Stimulated activated CD8-positive, alpha-beta memory T cell treated with anti-CD3 and anti-CD28 coated beads, Interleukin-12 subunit alpha, Interleukin-12 subunit beta, amount 100 ng/mL, for 24 hours (primary cell): ENCODE data around the gene CDK15.
A peak's percentile ranks its signal among the peaks of the same experiment; 100 is the strongest.
"Not testable (repeated sequence)": the region's sequence is repeated elsewhere in the genome, so short reads cannot be mapped to it uniquely, and the experiment has no call there.

Experiments used
- DNase-seq: peaks from one replicate; pipeline ENCODE4 v3.0.0-alpha.2; 2020; ENCODE audit errors: extremely low read depth

The CDK15 gene

DNA sequence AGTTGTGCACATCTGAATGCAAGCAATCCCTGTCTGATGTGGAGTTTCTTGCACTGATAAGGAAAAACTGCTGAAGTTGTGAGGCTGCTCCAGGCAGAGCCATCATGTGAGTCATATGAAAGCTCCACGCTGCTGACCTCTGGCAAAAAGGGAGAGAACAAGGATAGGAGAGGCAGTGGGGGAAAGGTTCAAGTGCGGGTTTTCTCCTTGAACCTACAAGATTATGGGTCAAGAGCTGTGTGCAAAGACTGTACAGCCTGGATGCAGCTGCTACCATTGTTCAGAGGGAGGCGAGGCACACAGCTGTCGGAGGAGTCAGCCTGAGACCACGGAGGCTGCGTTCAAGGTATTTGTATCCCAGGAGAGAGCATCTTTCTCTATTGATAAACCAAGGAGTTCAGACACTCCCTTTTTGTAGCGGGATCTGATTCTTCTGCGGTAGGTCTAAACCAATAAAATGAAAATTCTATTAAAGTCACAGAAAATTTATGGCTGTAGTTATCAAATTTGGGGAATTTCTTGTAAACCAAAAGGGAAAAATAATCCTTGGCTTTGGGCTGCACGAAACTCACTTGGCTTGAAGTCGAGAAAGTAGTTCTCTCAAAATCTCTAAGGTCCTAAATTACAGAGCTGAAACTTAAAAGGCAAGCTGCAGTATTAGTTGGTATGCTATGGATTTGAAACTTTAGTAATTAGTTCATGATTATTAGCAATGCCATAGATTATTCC lies at the start of gene CDK15:
Gene CDK15, plus strand, starts transcription at position 96 of the 729 bp plus-strand sequence. Its CDS starts 128 bp downstream, at position 224.
- no peak for DNase-seq

DNA sequence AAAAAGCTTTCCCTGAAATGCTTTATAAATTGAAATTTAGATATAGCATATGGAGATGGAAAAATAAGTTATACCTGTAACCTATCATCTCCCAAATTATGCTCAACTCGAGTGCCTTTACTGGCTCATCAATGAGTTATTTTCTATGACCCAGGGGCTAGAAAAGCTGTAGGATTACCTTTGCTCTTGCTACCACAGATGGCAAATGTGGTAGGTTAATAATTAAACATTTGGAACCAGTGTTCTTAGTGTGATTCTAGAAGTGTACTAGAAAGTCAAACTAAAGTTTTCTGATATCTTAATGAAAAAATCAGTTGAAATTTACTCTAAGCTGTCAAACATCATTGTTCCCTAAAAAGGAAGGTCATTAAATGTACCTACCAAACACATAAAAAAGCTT lies 48.1 kb upstream of the CDK15 start:
- no peak for DNase-seq

DNA sequence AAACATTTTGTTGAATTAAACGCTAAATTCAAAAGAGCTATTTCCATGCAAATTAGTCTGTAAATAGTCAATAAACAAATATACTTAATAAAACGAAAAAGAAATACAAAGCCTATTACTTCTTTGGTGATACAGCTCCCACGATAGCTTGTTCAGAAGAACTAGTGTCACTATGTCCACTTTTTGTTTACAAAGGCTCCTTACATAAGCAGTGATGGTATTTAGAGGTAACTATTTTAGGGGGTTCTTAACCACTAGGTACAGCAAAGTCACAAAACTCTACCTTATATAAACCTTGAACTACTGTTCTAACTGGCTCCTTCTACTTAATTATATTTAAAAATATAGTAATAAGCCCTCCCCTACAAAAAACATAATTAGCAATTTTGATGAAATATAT lies 47.5 kb upstream of the CDK15 start:
- no peak for DNase-seq

DNA sequence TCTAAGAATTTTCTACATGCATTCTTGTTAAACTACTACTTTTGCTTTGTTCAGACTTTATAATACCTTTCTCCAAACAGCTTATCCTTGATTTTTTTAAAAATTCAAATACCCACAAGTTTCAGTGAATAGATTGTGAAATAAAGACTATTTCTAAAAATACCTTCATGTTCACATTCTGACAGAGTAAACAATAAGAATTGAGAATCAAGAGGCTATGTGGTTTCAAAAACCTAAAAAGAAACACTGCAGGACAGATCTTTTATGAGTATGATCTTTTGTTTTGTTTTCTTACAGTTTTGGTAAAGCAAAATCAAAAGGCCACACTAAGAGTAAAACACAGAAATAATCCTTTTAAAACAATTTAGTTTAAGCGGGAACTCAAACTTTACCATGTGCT lies 46.8 kb upstream of the CDK15 start:
- DNase-seq, result no peak

DNA sequence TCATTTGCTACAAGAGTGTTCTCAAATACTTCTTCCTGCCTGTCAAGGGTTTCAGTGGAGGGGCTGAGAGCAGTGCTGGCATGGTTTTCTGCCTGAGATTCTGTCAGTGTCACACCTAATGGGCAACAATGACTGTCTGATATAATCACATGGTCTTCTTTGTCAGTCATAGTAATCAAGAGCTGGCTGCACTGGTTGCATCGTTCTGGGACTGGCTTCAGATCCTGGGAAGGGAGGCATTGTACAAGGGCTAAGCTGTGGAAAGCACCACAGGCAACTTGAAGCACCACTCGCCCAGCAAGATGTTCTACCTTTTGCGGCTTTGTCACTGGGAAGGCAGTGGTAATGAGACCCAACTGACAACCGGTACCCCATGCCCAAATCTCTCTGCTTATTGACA lies 45.2 kb upstream of the CDK15 start:
- DNase-seq, result no peak

DNA sequence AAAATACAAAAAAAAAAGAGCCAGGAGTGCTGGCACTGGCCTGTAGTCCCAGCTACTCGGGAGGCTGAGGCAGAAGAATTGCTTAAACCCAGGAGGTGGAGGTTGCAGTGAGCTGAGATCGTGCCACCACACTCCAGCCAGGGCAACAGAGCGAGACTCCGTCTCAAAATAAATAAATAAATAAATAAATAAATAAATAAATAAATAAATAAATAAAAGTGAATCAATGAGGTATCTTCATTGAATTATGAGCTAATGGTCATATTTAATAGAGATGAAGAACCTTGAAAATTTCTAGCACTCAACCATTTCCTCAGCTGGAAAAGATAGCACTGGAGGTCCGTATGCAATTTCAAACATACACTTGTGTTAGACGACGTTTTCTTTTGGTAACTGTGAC lies 41.9 kb upstream of the CDK15 start:
- DNase-seq, result not testable (repeated sequence)

DNA sequence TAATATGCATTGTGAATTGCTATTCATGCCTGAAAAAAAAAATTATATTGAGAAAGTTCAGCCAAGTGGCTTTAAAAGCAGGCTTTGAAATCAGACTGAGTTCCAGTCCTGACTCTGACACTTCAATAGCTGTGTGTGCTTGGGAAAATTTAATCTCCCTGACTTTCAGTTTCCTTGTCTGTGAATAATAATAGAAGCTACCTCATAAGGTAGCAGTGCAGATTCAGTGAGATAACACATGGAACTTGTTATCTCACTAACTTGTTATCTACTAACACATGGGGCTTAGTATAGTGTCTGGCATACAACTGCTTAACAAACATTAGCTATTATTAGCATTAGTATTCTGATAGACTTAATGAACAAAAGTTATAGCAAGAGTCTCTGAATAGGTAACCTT lies 40.5 kb upstream of the CDK15 start:
- no peak for DNase-seq

DNA sequence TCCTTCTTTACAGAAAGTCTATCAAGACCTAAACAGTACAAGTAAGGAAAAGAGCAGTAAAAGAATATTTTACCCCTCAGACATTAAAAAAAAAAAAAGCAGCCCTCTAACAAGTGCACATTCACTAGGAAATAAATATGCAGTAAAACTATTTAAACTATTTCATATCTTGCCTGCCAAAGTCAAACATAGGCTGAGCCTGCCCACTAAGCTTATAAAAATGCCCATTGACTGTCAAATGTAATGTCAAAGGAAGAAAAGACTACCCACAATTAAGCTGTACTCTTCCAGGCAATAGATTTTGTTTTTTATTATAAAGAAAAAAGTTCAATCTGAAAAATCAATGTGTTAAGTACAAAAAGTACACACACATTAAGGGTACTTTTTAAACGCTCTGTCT lies 37.4 kb upstream of the CDK15 start:
- DNase-seq, result no peak

DNA sequence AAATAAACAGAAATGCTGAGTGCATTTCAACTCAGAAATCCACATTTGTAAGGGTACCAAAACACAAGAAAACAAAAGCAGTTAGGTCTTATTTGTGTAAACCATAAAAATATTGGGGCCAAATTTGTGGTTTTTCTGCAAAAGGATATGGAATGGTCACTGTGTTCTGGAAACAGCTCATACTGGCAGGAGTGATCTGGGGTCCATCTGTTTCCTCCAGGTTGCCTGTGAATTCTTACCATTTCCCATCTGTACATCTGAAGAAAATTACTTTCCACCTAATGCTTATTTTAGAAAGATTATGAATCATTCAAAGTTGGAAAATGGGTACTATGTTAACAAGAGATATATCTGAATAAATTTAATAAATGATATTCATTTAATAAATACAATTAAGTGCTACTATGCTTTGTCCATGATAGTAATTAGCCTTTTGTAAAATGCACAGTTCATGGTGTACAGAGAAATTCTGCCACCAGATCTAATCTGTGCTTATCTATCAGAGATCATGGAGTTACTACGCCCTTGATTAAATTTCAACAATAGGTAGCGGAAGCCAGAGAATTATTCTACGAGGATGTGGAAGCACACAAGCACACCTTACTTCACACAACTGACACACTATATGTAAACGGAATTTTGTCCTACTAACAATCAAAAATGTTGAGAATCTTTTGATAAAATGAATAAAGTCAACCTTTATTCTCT lies 36.5 kb upstream of the CDK15 start:
- DNase-seq, result no peak

DNA sequence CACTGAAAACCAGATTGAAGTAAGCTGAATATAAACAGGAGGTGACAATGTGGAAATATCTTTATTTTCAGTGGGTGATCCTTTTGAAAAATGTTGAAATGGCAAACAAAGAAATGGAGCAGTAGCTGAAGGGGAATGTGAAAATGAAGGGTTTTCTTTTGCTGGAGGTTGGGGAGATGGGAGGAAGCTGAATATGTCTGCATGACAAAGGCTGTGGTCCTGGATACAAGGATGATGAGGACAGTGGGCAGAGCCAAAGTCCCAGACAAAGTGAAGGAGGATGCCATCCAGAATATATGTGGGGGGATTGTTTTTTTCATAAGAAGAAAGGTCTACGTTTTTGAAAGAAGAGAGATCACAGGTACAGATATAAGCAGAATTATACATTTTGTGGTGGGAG lies 32.3 kb upstream of the CDK15 start:
- DNase-seq, result no peak

DNA sequence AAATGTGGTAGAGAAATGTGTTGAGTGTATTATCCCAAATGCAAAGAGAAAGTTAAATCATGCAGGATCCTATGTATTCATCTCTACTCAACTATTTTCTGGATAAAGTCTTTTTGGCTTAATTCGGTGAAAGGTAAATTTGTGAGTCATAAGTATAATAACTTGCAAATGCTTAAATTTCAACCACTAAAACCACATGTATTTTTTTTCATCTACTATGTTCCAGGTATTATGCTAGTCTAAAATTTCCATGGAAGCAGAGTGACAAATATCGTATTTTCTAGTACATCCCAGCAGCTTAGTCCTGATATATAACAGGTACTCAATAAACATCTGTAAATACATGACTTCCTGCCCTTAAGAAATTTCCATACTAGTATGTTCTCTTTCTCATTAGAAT lies 31.8 kb upstream of the CDK15 start:
- no peak for DNase-seq

DNA sequence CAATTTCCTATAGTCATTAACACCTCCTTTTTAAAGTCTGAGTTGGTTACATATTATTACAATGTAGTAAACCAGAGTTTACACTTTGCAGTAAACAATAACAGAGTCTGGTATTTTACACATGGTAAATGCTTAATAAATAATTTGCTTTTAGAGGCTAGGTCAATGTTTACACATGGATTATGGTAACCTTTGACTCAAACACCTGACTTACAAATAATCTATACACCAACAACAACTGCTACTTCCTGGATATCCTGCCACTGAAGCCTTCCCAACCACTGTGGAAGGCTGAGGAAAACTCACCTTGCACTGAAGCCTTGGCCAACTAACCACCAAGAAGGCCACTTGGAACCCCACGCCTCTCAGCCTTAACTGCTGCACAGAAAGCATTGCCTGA lies 31.0 kb upstream of the CDK15 start:
- no peak for DNase-seq

DNA sequence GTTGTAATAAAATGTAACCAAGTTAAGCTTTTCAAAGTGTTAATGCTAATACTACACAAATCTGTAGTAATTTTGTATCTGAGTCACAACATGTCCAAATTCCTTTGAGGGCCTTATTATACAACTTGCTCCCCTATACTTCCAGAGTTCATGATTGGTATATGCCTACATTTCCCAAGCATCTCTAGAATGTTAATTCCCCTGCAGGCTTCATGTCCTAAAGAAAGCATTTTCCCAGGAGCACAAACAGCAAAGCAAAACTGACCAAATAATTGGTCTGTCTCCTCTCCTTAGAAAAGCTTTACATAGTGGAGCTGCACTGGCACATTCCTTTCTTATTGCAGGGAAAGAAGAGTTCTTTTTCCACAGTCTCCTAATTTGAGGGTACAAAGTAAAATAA lies 29.3 kb upstream of the CDK15 start:
- no peak for DNase-seq

DNA sequence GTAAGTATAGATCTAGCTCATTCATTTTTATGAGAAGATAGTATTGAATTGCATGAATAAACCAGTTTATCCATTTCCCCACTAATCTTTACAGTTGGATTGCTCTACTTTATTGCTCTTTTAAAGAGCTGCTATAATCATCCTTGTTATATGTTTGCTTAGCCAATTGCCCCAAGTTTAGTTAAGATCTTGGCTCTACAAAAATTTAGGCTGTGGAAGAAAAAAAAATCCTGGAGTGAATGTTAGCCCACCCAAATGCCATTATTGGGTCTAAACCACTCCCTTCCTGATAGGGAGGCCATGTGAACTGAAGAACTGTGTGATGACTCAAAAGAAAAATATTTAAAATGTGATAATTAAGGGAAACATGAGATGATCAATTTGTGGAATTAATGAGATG lies 28.5 kb upstream of the CDK15 start:
- no peak for DNase-seq

DNA sequence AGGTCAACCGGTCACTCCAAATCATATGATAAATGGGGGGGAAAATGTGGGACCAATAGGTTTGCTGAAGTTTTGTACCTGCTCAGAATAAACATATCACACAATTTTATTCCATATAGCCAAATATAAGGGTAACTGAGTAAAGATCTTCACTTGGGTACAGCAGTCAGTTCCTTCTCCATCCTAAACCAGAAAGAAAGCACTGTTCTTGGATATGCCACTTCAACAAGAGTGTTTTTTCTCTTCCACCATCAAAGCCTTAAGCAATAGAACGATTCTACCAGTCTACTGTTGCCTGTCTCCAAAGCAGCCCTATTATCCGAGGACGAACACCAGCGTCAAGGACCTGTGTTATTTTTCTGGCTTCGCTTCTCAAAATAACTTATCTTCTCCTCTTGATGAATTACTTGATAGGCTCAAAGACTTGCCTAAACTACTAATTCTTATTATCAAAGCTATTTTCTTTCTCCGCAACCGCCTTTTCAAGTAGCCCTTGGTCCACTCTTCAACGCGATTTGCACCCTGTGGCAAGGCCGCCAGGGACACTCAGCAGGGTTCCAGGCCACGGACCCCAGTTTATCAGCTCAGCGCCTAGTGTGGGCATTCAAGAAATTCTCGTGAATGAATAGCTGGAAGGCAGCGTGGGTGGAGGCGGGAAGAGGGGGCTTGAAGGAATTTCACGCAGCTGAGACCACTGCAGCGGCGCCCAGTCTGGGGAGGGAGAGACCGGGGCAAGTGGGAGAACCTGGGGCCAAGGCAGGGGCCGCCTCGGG lies 26.2 kb upstream of the CDK15 start:
- no peak for DNase-seq

DNA sequence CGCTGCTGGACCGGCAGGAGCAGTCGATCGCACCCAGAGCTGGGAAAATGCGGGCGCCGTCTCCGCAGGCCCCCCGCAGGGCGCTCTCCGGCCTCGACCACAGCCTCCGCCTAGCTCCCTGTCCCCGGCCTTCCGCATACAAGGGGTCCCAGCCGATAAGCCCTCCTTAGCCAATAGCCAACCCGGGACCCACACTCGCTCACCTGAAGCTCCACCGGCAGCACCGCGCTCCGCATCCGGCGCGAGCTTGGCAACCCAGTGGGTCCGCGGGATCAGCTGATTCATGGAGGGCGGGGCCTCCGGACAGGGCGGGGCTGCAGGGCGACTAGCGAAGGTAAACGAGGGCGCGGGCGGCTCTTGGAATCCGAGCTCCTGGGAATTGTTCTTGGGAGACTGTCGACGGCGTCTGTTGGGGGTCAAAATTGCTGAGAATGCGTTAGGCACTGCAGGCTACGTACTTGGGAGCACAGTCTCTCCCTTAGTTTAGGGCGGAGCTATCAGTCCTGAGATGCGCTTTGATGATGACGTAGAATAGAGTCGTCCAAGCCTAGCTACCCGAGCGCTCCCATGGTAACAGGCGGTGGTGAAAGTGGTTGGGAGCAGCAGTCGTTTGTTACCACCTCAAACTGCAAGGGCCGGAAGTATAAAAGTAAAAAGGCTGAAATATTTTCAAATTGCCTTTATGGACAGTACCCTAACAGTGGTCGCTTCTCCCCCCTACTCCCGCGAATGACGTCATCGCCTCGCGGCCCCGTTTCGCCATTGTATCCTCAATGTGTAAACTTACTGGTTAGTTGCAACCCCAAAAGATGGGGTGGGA lies 25.5 kb upstream of the CDK15 start, which contains the start of gene ALS2:
Gene ALS2, minus strand, starts transcription at position 260 of the 820 bp plus-strand sequence. CDS start 12,048 bp downstream, outside the sequence.
- DNase-seq, result peak; percentile 83

DNA sequence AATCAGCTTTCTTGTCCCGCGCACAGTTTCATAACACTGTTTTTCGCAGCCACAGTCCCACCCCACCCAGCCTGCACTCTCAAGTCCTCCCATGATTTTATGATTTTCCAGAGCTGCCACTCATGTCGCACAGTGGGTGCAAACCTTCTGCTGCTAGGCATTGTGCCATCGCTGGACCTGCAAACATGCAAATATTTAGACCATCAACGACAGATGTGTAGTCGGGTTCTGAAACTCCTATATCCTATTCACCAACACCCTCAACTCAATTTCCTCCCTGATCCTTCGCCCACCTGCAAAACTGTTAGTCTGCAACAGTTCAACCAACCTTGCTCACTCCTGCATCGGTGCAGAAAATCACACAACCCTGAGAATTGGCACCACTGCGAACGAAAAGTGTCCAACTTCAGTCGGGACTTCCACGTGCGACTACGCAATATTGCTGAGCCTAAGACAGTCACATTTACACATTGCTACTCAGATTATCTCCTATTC lies 24.7 kb upstream of the CDK15 start:
- DNase-seq, result no peak

DNA sequence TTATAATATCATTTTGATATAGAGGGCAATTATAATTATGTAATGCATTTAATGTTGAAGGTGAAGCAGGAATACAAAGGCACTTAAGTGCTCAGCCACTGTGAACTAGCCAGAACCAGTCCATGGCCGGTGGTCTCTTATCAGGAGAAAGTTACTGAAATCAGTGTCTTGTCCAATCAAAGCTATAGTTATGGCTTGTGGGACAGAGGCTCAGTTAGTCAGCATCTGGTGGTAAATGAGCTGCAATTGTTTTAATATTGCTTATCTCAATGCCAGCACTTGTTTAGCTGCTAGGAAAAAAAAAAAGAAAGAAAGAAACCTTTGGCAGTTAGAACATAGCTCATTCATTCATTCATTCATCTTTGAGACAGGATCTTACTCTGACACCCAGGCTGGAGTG lies 21.8 kb upstream of the CDK15 start:
- no peak for DNase-seq

DNA sequence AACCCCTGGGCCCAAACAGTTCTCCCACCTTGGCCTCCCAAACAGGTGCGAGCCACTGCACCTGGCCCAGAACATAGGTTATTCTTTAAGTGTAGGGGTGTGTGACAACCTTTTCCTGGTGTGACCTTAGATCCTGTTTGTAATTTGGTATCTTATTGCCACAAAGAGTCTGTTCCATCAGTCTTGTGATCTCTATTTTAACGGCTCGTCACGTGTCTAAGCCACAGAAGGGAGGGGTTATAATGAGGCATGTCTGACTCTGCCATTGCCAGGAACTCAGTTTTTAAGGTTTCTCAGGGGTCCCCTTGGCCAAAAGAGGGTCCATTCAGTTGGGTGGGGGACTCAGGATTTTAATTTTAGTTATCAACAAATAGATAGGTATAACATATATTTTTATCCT lies 21.2 kb upstream of the CDK15 start:
- no peak for DNase-seq

DNA sequence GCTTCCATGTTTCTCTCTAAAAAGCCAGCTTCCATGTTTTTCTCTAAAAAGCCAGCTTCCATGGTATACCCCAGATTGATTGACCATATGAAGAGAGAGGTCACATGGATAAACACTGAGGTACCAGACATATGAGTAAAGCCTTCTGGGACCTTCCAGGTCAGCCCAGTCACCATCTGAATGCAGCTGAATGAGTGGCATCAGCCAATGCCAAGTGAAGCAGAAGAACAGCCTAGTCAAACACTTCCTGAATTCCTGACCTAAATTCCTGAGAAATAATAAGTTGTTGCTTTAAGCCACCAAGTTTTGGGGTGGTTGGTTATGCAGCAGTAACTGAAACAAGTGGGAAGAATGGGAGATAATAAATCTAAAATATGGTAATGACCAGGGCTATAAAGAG lies 19.9 kb upstream of the CDK15 start:
- no peak for DNase-seq

DNA sequence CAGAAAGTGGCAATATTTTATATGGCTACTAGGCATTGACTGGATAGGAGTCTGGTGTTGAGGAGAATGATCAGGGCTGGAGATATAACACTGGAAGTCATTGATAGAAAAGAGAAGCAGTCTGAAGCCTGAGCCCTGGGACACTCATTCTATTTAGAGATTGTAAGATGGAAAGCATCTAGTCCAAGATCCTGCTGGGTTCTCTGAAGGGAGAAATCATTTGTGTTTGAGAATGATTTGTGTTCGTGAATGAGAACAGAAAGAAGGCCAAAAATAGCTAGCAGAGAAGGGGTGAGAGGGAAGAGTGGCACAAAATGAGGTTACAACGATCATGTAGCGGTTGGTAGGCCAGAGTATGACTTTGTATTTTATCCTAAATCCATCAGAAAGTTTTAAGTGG lies 18.0 kb upstream of the CDK15 start:
- DNase-seq, result no peak

DNA sequence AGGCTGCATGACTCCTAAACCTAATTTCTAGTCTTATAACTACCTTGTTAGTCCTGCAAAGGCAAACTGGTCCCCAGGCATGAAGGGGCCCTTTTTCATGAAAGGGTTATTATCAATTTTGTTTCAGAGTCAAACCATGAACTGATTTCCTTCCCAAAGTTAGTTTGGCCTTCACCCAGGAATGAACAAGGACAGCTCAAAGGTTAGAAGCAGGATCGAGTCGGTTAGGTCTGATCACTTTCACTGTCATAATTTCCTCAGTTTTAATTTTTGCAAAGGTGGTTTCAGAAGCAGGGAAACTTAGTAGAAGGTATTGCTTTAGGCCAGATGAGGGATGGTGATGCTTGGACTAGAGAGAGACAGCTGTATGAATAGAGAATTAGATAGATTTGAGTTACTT lies 16.9 kb upstream of the CDK15 start:
- no peak for DNase-seq
